ENCODE results near the gene OR2AJ1.

GRCh38 chr1:247919952-247920351 lies 4.7 kb upstream of the OR2AJ1 start, which contains the start of gene OR2T8:
- TF ChIP-seq CTCF (IDR thresholded peaks at IDR 0.05) (no peak), POLR2A (IDR thresholded peaks at IDR 0.05) (no peak)
